Measurements from ENCODE around the gene PLXND1.

- TF ChIP-seq EP300 (conservative IDR thresholded peaks at IDR 0.05; ENCODE audit: poor library complexity, severe bottlenecking), result no peak
- TF ChIP-seq, protein P1, sequence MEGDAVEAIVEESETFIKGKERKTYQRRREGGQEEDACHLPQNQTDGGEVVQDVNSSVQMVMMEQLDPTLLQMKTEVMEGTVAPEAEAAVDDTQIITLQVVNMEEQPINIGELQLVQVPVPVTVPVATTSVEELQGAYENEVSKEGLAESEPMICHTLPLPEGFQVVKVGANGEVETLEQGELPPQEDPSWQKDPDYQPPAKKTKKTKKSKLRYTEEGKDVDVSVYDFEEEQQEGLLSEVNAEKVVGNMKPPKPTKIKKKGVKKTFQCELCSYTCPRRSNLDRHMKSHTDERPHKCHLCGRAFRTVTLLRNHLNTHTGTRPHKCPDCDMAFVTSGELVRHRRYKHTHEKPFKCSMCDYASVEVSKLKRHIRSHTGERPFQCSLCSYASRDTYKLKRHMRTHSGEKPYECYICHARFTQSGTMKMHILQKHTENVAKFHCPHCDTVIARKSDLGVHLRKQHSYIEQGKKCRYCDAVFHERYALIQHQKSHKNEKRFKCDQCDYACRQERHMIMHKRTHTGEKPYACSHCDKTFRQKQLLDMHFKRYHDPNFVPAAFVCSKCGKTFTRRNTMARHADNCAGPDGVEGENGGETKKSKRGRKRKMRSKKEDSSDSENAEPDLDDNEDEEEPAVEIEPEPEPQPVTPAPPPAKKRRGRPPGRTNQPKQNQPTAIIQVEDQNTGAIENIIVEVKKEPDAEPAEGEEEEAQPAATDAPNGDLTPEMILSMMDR (IDR thresholded peaks at IDR 0.05; ENCODE audit: poor library complexity, severe bottlenecking), result no peak
- TF ChIP-seq POLR2AphosphoS5 (IDR thresholded peaks at IDR 0.05), result no peak
- no peak for TF ChIP-seq MXI1 (conservative IDR thresholded peaks at IDR 0.05; ENCODE audit: poor library complexity, severe bottlenecking)
- no peak for TF ChIP-seq RAD21 (conservative IDR thresholded peaks at IDR 0.05)
- TF ChIP-seq, protein P2, sequence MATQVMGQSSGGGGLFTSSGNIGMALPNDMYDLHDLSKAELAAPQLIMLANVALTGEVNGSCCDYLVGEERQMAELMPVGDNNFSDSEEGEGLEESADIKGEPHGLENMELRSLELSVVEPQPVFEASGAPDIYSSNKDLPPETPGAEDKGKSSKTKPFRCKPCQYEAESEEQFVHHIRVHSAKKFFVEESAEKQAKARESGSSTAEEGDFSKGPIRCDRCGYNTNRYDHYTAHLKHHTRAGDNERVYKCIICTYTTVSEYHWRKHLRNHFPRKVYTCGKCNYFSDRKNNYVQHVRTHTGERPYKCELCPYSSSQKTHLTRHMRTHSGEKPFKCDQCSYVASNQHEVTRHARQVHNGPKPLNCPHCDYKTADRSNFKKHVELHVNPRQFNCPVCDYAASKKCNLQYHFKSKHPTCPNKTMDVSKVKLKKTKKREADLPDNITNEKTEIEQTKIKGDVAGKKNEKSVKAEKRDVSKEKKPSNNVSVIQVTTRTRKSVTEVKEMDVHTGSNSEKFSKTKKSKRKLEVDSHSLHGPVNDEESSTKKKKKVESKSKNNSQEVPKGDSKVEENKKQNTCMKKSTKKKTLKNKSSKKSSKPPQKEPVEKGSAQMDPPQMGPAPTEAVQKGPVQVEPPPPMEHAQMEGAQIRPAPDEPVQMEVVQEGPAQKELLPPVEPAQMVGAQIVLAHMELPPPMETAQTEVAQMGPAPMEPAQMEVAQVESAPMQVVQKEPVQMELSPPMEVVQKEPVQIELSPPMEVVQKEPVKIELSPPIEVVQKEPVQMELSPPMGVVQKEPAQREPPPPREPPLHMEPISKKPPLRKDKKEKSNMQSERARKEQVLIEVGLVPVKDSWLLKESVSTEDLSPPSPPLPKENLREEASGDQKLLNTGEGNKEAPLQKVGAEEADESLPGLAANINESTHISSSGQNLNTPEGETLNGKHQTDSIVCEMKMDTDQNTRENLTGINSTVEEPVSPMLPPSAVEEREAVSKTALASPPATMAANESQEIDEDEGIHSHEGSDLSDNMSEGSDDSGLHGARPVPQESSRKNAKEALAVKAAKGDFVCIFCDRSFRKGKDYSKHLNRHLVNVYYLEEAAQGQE (IDR thresholded peaks at IDR 0.05; ENCODE audit: borderline replicate concordance), result no peak
- no peak for TF ChIP-seq EZH2 (IDR thresholded peaks at IDR 0.05; ENCODE audit: borderline replicate concordance, insufficient read depth, low read length, poor library complexity, severe bottlenecking)
- TF ChIP-seq SMC3 (conservative IDR thresholded peaks at IDR 0.05; ENCODE audit: poor library complexity), result no peak
- no peak for TF ChIP-seq TAF1 (IDR thresholded peaks at IDR 0.05; ENCODE audit: low read depth)
Measured at GRCh38 chr3:129571605-129572547, 34.6 kb downstream of the PLXND1 start.
